SK-N-MC (cell line): Measurements from ENCODE around the gene ART4.

Experiments used
- EZH2 ChIP-seq: fragments of 200-600 bp; sonication (generic); IDR thresholded peaks from one replicate; pipeline ENCODE4 v1.6.1; 2017; ENCODE audit warnings: antibody characterized with exemption
- FOXP2 ChIP-seq: optimal IDR thresholded peaks from 2 replicates; pipeline ENCODE3; 2011; ENCODE audit warnings: mild to moderate bottlenecking, moderate library complexity; ENCODE audit not compliant: insufficient read depth; ENCODE audit errors: extremely low read length, control extremely low read depth
- POLR2AphosphoS5 ChIP-seq: IDR thresholded peaks from 2 replicates; pipeline ENCODE4 v1.6.1; 2012; ENCODE audit warnings: mild to moderate bottlenecking, low read depth, low read length, borderline replicate concordance

DNA sequence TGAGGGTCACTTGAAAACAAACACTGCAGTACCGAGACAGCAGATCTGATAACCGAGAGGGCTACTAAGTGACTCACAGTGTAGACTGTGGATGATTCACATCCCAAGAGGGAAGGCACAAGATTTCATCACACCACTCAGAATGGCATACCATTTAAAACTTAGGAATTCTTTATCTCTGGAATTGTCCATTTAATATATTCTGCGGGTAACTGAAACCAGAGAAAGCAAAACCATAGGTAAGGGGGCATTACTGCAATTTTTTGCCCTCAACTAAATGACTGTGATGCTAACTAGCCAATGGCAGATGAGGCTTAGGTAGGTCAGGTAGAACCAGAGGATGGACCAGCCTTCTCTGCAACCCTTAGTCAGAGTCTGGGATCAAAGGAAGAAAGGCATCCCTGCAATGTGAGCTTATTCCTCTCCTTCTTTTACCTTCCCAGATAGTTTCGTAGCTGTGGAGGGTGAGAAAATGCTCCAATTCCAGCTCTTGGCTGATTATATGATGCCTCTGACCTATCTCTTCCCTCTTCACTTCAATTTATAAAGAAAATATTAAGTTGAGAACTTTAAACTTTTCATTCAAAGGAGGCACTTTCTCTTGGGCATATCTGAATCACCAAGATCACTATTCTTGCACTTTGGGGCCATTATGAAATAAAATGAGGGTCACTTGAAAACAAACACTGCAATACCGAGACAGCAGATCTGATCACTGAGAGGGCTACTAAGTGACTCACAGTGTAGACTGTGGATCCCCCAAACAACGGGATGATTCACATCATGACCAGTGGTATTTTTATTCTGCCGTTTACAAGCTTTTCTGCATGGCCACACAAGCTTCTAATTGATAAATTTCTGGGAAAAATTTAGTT, 6.8 kb downstream of the ART4 start:
- TF ChIP-seq EZH2: no peak
- TF ChIP-seq POLR2AphosphoS5: no peak
- no peak for TF ChIP-seq FOXP2
